ENCODE data around the gene TCF21.
"Not testable (repeated sequence)": the region's sequence is repeated elsewhere in the genome, so short reads cannot be mapped to it uniquely, and the experiment has no call there.

TCF21 gene

GRCh38 chr6:133890711-133891148, 1.8 kb downstream of the TCF21 start:
- no peak for DNase-seq

GRCh38 chr6:133891149-133891926, 2.4 kb downstream of the TCF21 start:
- peak; percentile 13 for DNase-seq

- DNase-seq, result no peak
Measured at GRCh38 chr6:133891927-133892812, 3.3 kb downstream of the TCF21 start.

- DNase-seq, result no peak
Measured at GRCh38 chr6:133892813-133893691, 4.1 kb downstream of the TCF21 start.

GRCh38 chr6:133893946-133894345, 5.0 kb downstream of the TCF21 start:
- no peak for DNase-seq

- DNase-seq, result no peak
Measured at GRCh38 chr6:133894369-133894768, 5.5 kb downstream of the TCF21 start.

GRCh38 chr6:133894795-133895358, 6.0 kb downstream of the TCF21 start:
- DNase-seq, result no peak

GRCh38 chr6:133895573-133896343, 6.8 kb downstream of the TCF21 start:
- DNase-seq, result no peak

- DNase-seq, result no peak
Measured at GRCh38 chr6:133896344-133896721, 7.4 kb downstream of the TCF21 start.

GRCh38 chr6:133898263-133898662, 9.3 kb downstream of the TCF21 start:
- DNase-seq, result no peak

- no peak for DNase-seq
Measured at GRCh38 chr6:133899556-133899955, 10.6 kb downstream of the TCF21 start.

- DNase-seq, result no peak
Measured at GRCh38 chr6:133903855-133904254, 14.9 kb downstream of the TCF21 start.

- DNase-seq, result no peak
Measured at GRCh38 chr6:133906050-133906449, 17.1 kb downstream of the TCF21 start.

- peak; percentile 41 for DNase-seq
Measured at GRCh38 chr6:133916650-133917151, 27.8 kb downstream of the TCF21 start.

- DNase-seq, result no peak
Measured at GRCh38 chr6:133917781-133918180, 28.9 kb downstream of the TCF21 start.

GRCh38 chr6:133918208-133918930, 29.5 kb downstream of the TCF21 start:
- peak; percentile 10 for DNase-seq

- DNase-seq, result no peak
Measured at GRCh38 chr6:133919362-133919761, 30.4 kb downstream of the TCF21 start.

GRCh38 chr6:133921249-133921859, 32.4 kb downstream of the TCF21 start:
- peak; percentile 34 for DNase-seq

- peak; percentile 42 for DNase-seq
Measured at GRCh38 chr6:133923938-133924593, 35.2 kb downstream of the TCF21 start.

GRCh38 chr6:133931221-133931620, 42.3 kb downstream of the TCF21 start:
- not testable (repeated sequence) for DNase-seq

Measured in DMS79 (cell line).